Neural progenitor cell (in vitro differentiated cells): Measurements from ENCODE around the gene KCNAB1. TPM values are rescaled to one million over a fixed set of nuclear protein-coding genes. Genes with fewer than 3 reads are reported as not detected.

Experiments used
- DNase-seq: peaks from one replicate; pipeline ENCODE4 v3.0.0-alpha.2; 2016; ENCODE audit warnings: low spot score
- H2AFZ ChIP-seq: fragments of 200-600 bp; sonication (generic); replicated peaks from 2 replicates; pipeline ENCODE4 v1.6.1; 2016; ENCODE audit warnings: antibody characterized with exemption
- H3F3A ChIP-seq: fragments of 200-600 bp; sonication (generic); 2 replicates; pipeline ENCODE4 v1.6.1; 2016; ENCODE audit warnings: antibody characterized with exemption, low read depth
- H3K27ac ChIP-seq: fragments of 200-600 bp; sonication (generic); 2 replicates; pipeline ENCODE4 v1.5.1; 2016; ENCODE audit warnings: mild to moderate bottlenecking
- H3K27me3 ChIP-seq: fragments of 200-600 bp; sonication (generic); 2 replicates; pipeline ENCODE4 v1.6.1; 2016; ENCODE audit warnings: mild to moderate bottlenecking, moderate library complexity
- H3K36me3 ChIP-seq: fragments of 200-600 bp; sonication (generic); 2 replicates; pipeline ENCODE4 v1.5.1; 2016
- H3K4me1 ChIP-seq: fragments of 200-600 bp; sonication (generic); 2 replicates; pipeline ENCODE4 v1.6.1; 2016; ENCODE audit warnings: mixed run types
- H3K4me2 ChIP-seq: fragments of 200-600 bp; sonication (generic); 2 replicates; pipeline ENCODE4 v1.6.1; 2016
- H3K4me3 ChIP-seq: fragments of 200-600 bp; sonication (generic); 2 replicates; pipeline ENCODE4 v1.5.1; 2016
- H3K79me2 ChIP-seq: fragments of 200-600 bp; sonication (generic); 2 replicates; pipeline ENCODE4 v1.6.1; 2016; ENCODE audit warnings: low read depth
- H3K9ac ChIP-seq: fragments of 200-600 bp; sonication (generic); 2 replicates; pipeline ENCODE4 v1.6.1; 2016
- H3K9me3 ChIP-seq: fragments of 200-600 bp; sonication (generic); 2 replicates; pipeline ENCODE4 v1.5.1; 2016; ENCODE audit warnings: low read depth
- H4K20me1 ChIP-seq: fragments of 200-600 bp; sonication (generic); 2 replicates; pipeline ENCODE4 v1.6.1; 2016; ENCODE audit warnings: low read depth
- H3K27ac Mint-ChIP-seq: 3 replicates; pipeline ENCODE4 v1.8.0; 2021; ENCODE audit warnings: mixed read lengths
- H3K27me3 Mint-ChIP-seq: 2 replicates; pipeline ENCODE4 v1.8.0; 2022; ENCODE audit warnings: low read depth, mild to moderate bottlenecking, inconsistent platforms, moderate library complexity, mixed read lengths; ENCODE audit not compliant: insufficient read depth
- H3K36me3 Mint-ChIP-seq: 3 replicates; pipeline ENCODE4 v1.8.0; 2021; ENCODE audit warnings: mixed read lengths
- H3K4me1 Mint-ChIP-seq: 3 replicates; pipeline ENCODE4 v1.8.0; 2021; ENCODE audit warnings: mixed read lengths
- H3K4me3 Mint-ChIP-seq: 3 replicates; pipeline ENCODE4 v1.8.0; 2021; ENCODE audit warnings: mild to moderate bottlenecking, moderate library complexity, mixed read lengths
- H3K9me3 Mint-ChIP-seq: 3 replicates; pipeline ENCODE4 v1.8.0; 2020; ENCODE audit warnings: mixed read lengths
- CTCF ChIP-seq: fragments of 200-600 bp; sonication (generic); IDR thresholded peaks from 2 replicates; pipeline ENCODE4 v1.5.1; 2017; ENCODE audit warnings: antibody characterized with exemption, mild to moderate bottlenecking
- EZH2 ChIP-seq: fragments of 200-600 bp; sonication (generic); IDR thresholded peaks from 2 replicates; pipeline ENCODE4 v1.6.1; 2017; ENCODE audit warnings: antibody characterized with exemption, mild to moderate bottlenecking, moderate library complexity
- EZH2phosphoT487 ChIP-seq: fragments of 200-600 bp; sonication (generic); IDR thresholded peaks from 2 replicates; pipeline ENCODE4 v1.6.1; 2017; ENCODE audit warnings: antibody characterized with exemption
- total RNA-seq: library from RNA; depleted of rRNA; stranded (reverse); fragments of >200 nt; gene quantifications from 2 replicates; pipeline ENCODE4 v1.2.3, GENCODE V29; 2015; ENCODE audit warnings: low replicate concordance

Gene KCNAB1
- total RNA-seq, 1 donor from 2014 or later = 0.24 TPM

GRCh38 chr3:156507285-156507684 lies 386.9 kb downstream of the KCNAB1 start:
- H3K27ac ChIP-seq = no peak overlapping the region
- H3K36me3 ChIP-seq = no peaks in the 10 kb centered on the region
- H3K9me3 Mint-ChIP-seq = peaks cover 2% of the 10 kb centered on the region
- H3K4me2 ChIP-seq = no peak overlapping the region
- no peak overlapping the region for H3K27ac Mint-ChIP-seq
- H3K27me3 Mint-ChIP-seq = peaks cover 3% of the 10 kb centered on the region
- no peaks in the 10 kb centered on the region for H4K20me1 ChIP-seq
- no peak overlapping the region for H2AFZ ChIP-seq
- H3K4me1 Mint-ChIP-seq = no peaks in the 10 kb centered on the region
- H3K4me3 Mint-ChIP-seq = no peak overlapping the region
- H3F3A ChIP-seq = no peaks in the 10 kb centered on the region
- TF ChIP-seq CTCF = no peak
- TF ChIP-seq EZH2 = no peak
- no peak for TF ChIP-seq EZH2phosphoT487
- no peak overlapping the region for H3K4me3 ChIP-seq
- no peaks in the 10 kb centered on the region for H3K9me3 ChIP-seq
- H3K27me3 ChIP-seq = no peaks in the 10 kb centered on the region
- no peaks in the 10 kb centered on the region for H3K79me2 ChIP-seq
- H3K4me1 ChIP-seq = no peaks in the 10 kb centered on the region
- DNase-seq = no peak
- H3K9ac ChIP-seq = no peak overlapping the region
- H3K36me3 Mint-ChIP-seq = no peaks in the 10 kb centered on the region

DNA sequence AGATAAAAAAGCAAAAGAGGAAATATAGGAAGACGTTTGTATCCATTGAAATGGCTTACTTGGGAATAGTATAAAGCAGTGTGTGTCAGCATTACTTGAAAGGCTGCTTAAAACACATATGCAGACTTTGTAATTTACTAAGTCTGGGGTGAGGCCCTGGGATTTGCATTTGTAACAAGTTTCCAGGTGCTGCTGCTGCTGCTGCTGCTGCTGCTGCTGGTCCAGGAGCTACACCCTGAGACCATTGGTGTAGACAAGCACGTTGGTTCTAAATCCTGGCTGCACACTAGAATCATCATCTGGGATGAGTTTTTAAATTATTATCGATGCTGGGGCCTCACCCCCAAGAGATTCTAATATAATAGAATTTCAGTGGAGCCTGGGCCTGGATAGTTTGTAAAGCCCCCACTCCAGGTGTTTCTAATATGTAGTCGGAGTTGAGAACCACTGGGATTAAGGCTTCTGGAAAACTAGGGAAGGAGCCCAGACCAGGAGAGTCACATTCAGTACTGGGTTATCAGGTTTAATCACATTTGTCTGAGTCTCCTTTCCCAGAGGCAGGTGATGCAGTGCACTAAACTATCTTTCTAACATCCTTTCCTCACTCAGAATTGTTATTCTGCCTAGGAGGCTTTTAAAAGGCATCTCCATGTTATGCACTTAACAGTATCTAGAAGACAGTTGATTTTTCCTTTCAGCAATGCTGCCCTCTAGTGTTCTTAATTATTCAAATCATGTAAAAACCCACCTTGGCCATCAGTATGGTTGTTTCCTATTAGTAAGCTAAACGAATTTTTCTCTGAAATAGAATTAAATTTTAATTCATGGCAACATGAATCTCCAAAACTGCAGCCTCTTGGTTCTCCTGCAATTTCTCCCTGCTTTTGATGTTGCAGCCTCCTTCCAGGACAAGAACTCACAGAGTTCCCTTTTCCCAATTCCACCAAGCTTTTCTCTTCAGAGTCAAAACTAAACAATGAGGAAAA lies 389.1 kb downstream of the KCNAB1 start:
- TF ChIP-seq CTCF (peak; percentile 77), EZH2 (no peak)
- no peaks in the 10 kb centered on the region for H3K79me2 ChIP-seq
- H3F3A ChIP-seq = no peaks in the 10 kb centered on the region
- H3K4me1 ChIP-seq = no peaks in the 10 kb centered on the region
- peak overlapping the region; percentile 39 for H2AFZ ChIP-seq
- no peaks in the 10 kb centered on the region for H4K20me1 ChIP-seq
- Mint-ChIP-seq H3K4me1 (no peaks in the 10 kb centered on the region), H3K27ac (no peak overlapping the region), H3K36me3 (no peaks in the 10 kb centered on the region), H3K9me3 (no peaks in the 10 kb centered on the region), H3K27me3 (peaks cover 3% of the 10 kb centered on the region), H3K4me3 (no peak overlapping the region)
- no peak overlapping the region for H3K4me3 ChIP-seq
- H3K27ac ChIP-seq = no peak overlapping the region
- DNase-seq = peak; percentile 61
- no peak overlapping the region for H3K4me2 ChIP-seq
- H3K9ac ChIP-seq = no peak overlapping the region
- no peaks in the 10 kb centered on the region for H3K36me3 ChIP-seq
- no peaks in the 10 kb centered on the region for H3K9me3 ChIP-seq
- H3K27me3 ChIP-seq = no peaks in the 10 kb centered on the region

GRCh38 chr3:156511987-156512677 lies 391.8 kb downstream of the KCNAB1 start:
- no peaks in the 10 kb centered on the region for H3K9me3 Mint-ChIP-seq

More at GRCh38 chr3:156511987-156512677, 391.8 kb downstream of the KCNAB1 start:
- H3F3A ChIP-seq = no peaks in the 10 kb centered on the region
- no peaks in the 10 kb centered on the region for H3K4me1 ChIP-seq
- H3K27me3 Mint-ChIP-seq = peaks cover 3% of the 10 kb centered on the region
- no peaks in the 10 kb centered on the region for H3K79me2 ChIP-seq
- H3K4me3 Mint-ChIP-seq = no peak overlapping the region
- no peak overlapping the region for H3K9ac ChIP-seq
- H3K4me1 Mint-ChIP-seq = peaks cover 2% of the 10 kb centered on the region
- no peak for DNase-seq
- no peaks in the 10 kb centered on the region for H3K36me3 ChIP-seq
- no peak for TF ChIP-seq EZH2phosphoT487
- TF ChIP-seq CTCF = no peak
- no peak for TF ChIP-seq EZH2
- H3K27me3 ChIP-seq = no peaks in the 10 kb centered on the region
- H3K4me3 ChIP-seq = no peak overlapping the region
- no peak overlapping the region for H3K27ac ChIP-seq
- no peaks in the 10 kb centered on the region for H3K36me3 Mint-ChIP-seq
- no peak overlapping the region for H3K27ac Mint-ChIP-seq
- no peak overlapping the region for H2AFZ ChIP-seq
- no peaks in the 10 kb centered on the region for H3K9me3 ChIP-seq
- H4K20me1 ChIP-seq = no peaks in the 10 kb centered on the region
- no peak overlapping the region for H3K4me2 ChIP-seq
